Skeletal muscle tissue (tissue), 4 donors: ENCODE measurements around the gene APMAP. TPM values are rescaled to one million over a fixed set of nuclear protein-coding genes. Genes with fewer than 3 reads are reported as not detected.

Experiments used
- H3K27ac ChIP-seq: one replicate; pipeline ENCODE4 v1.7.0; 2013; ENCODE audit warnings: mild to moderate bottlenecking, low read depth, low read length, inconsistent platforms
- H3K27me3 ChIP-seq, 3 donors: one replicate each; pipeline ENCODE4 v1.7.0; 2013; ENCODE audit warnings: low read length in 3 of 3; ENCODE audit not compliant: control insufficient read depth in 3 of 3, insufficient read depth in 3 of 3
- H3K36me3 ChIP-seq, 3 donors: one replicate each; pipeline ENCODE4 v1.7.0; 2013; ENCODE audit warnings: low read length in 3 of 3; ENCODE audit not compliant: control insufficient read depth in 3 of 3, insufficient read depth in 3 of 3
- H3K4me1 ChIP-seq, 3 donors: one replicate each; pipeline ENCODE4 v1.7.0; 2013; ENCODE audit warnings: low read length in 3 of 3, mild to moderate bottlenecking in 3 of 3; ENCODE audit not compliant: control insufficient read depth in 3 of 3, insufficient read depth in 3 of 3
- H3K4me3 ChIP-seq, 3 donors: one replicate each; pipeline ENCODE4 v1.7.0; 2013; ENCODE audit warnings: low read length in 3 of 3
- H3K9ac ChIP-seq, 3 donors: one replicate each; pipeline ENCODE4 v1.7.0; 2013; ENCODE audit warnings: low read length in 3 of 3, mild to moderate bottlenecking in 3 of 3, moderate library complexity in 2 of 3, low read depth in 1 of 3
- H3K9me3 ChIP-seq, 3 donors: one replicate each; pipeline ENCODE4 v1.7.0; 2013; ENCODE audit warnings: low read length in 3 of 3; ENCODE audit not compliant: control insufficient read depth in 3 of 3
- total RNA-seq: library from RNA; depleted of rRNA; stranded (reverse); fragments of >200 nt; gene quantifications from one replicate; pipeline ENCODE4 v1.2.3, GENCODE V29; 2014
- donor health status: Osteomylitis.

Gene APMAP
- total RNA-seq, 1 donor from 2014 or later: 41.2 TPM

DNA sequence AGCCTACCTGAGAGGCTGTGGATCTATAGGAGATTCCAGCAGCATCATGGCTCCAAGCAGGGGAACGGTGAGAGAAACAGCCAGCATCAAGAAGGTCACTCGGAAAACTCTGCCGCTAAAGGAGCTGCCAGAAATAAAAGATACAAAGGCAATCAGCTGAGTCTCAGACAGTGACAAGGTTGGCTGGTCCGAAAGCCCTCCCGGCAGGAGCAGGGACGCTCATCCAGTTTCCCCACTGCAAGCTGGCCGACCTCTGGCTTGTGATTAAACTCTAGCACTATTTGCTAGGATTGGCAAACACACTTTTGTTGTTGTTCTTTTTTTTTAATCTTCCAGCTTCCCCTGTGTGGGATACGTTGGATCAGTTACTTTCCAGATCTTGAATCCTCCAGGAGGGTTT is 8.7 kb downstream of the APMAP start:
- no peaks in the 10 kb centered on the region for H3K27me3 ChIP-seq
- H3K9me3 ChIP-seq: no peaks in the 10 kb centered on the region
- H3K9ac ChIP-seq: no peak overlapping the region
- H3K36me3 ChIP-seq: peaks cover 6 to 15% (median 10%) of the 10 kb centered on the region in 3 donors
- H3K4me3 ChIP-seq: no peak overlapping the region
- peaks cover 18 to 39% (median 30%) of the 10 kb centered on the region in 3 donors for H3K4me1 ChIP-seq
- no peak overlapping the region for H3K27ac ChIP-seq

DNA sequence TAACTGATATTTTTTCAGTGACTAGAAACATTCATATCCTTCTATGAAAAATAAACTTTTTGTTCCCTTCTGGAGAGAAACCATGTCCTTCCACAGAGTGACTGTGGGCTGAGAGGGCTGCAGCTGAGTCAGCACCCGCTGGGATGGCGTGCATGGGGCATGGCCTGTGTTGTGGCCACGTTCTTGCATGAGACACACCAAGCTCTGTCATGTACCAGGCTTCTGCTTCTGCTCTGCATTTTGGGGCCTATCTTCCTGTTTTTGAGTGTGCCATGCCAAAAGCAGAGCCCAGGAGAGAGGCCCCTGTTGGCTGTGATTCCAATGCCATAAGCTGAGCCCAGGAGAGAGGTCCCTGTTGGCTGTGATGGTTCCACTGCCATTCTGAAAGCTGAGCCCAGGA is 10.8 kb downstream of the APMAP start:
- no peak overlapping the region for H3K27ac ChIP-seq
- H3K9me3 ChIP-seq: no peaks in the 10 kb centered on the region
- H3K36me3 ChIP-seq: peaks cover 9 to 18% (median 12%) of the 10 kb centered on the region in 3 donors
- H3K9ac ChIP-seq: no peak overlapping the region
- H3K27me3 ChIP-seq: no peaks in the 10 kb centered on the region
- no peak overlapping the region for H3K4me3 ChIP-seq
- peaks cover 16 to 30% (median 23%) of the 10 kb centered on the region in 3 donors for H3K4me1 ChIP-seq

DNA sequence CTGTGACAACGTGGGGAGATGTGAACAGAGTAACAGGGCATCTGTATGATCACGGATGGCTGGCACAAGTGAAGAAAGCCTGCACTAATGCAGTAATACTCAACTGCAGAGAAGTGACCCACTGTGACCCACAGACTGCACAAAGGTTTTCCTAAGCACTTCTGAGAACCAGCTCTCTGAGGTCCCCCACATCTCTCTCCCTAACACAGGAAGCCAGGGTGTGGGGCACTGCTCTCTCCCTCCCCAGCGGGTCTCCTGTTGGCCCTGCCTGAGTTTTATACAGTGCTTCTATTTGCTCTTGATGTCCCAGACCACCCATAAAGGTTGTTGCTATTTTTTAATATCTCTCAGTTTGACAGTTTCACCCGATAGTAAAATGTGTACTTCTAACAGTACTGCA is 11.3 kb downstream of the APMAP start:
- peaks cover 13 to 21% (median 14%) of the 10 kb centered on the region in 3 donors for H3K36me3 ChIP-seq
- peaks cover 11 to 25% (median 18%) of the 10 kb centered on the region in 3 donors for H3K4me1 ChIP-seq
- no peaks in the 10 kb centered on the region for H3K27me3 ChIP-seq
- H3K9ac ChIP-seq: no peak overlapping the region
- no peaks in the 10 kb centered on the region for H3K9me3 ChIP-seq
- no peak overlapping the region for H3K27ac ChIP-seq
- no peak overlapping the region for H3K4me3 ChIP-seq

DNA sequence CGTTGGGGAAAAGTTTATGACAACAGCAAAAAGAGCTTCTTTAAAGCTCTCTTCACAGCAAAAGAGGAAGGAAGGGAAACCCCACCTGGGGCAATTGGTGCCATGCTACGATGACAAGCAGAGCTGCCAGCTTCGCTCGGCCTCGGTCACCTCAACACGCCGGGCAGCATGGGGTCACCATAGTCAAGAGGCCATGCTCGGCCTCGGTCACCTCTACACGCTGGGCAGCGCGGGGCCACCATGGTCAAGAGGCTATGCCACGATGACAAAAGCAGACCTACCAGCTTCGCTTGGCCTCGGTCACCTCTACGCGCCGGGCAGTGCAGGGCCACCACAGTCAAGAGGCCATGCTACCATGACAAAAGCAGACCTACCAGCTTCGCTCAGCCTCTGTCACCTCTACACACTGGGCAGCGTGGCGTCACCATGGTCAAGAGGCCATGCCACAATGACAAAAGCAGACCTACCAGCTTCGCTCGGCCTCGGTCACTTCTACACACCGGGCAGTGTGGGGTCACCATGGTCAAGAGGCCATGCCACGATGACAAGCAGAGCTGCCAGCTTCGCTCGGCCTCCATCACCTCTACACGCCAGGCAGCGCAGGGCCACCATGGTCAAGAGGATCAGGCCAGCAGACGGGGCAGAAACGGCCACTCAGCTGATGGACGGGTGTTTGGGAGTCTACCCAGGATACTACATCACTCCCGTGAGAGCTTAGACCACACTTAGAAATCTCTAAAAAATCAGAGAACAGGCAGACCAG is 12.1 kb downstream of the APMAP start:
- Histone ChIP-seq H3K4me1 (peaks cover 3 to 17% (median 10%) of the 10 kb centered on the region in 3 donors), H3K36me3 (peaks cover 13 to 21% (median 14%) of the 10 kb centered on the region in 3 donors), H3K27ac (no peak overlapping the region)

DNA sequence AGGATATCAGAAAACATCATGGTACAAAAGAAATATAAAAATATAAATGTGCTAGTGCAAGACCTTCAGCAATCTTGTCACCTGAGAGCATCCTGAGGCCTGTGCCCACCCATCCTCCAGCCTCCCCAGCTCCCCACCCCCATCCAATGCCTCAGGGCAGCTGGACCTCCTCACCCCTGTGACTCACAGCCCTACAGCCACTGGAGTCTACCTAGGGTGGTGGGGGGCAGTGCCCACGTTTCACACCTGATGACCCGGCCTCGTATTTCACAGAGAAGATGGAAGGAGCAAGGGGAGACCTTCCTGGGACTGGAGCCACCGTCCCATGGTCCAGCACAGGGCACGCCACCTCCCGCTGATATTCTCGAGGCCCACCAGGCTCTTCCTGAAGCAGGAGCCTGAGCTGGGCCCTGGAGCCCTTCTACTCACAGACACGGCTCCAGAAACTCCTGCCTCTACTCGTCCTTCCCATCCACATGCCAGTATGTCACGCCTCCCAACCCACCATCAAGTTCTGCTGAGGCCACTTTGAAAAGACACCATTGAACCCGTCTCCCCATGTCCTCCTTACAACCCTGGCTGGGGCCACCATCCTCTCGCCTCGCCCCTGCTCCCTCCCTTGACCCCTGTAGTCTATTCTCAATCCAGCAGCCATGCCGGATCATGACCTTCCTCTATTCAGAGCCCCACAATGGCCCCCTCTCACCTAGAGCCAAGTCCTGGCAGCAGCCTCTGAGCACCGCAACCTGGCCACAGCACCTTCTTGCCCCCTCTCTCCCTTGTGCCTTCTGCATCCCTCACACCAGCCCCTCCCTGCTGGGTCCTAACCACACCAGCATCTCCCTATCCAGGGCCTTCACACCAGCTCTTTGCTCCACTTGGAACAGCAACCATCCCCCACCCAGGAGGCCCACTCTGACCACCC is 13.3 kb downstream of the APMAP start:
- H3K36me3 ChIP-seq: peaks cover 13 to 21% (median 14%) of the 10 kb centered on the region in 3 donors
- H3K27ac ChIP-seq: no peak overlapping the region
- H3K9ac ChIP-seq: no peak overlapping the region
- no peaks in the 10 kb centered on the region for H3K27me3 ChIP-seq
- no peak overlapping the region for H3K4me3 ChIP-seq
- no peaks in the 10 kb centered on the region for H3K9me3 ChIP-seq
- H3K4me1 ChIP-seq: peaks cover 0 to 9% (median 4%) of the 10 kb centered on the region in 3 donors

More for the DNA sequence above, 12.1 kb downstream of the APMAP start:
- Histone ChIP-seq H3K9me3 (no peaks in the 10 kb centered on the region), H3K4me3 (no peak overlapping the region), H3K27me3 (no peaks in the 10 kb centered on the region), H3K9ac (no peak overlapping the region)

DNA sequence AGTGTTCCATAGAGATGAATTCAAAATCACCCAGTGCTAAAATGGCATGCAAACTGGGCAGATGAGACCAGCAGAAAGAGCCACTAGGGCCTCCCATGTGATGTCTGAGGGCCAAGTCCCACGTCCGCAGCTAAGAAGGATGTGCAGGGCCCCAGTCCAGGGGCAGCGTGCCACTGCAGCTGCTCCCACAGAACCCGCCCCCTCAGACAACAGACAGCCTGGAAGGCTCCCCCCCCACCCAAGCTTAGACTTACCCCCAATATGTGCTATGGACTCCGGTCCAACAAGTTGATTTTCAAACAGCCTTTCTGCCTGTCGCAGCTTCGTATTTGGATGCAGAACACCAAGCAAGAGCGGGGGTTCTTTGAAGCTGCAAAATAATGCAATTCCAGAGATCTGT is 14.0 kb downstream of the APMAP start:
- H3K9me3 ChIP-seq: no peaks in the 10 kb centered on the region
- peaks cover 0 to 4% (median 2%) of the 10 kb centered on the region in 3 donors for H3K4me1 ChIP-seq
- no peak overlapping the region for H3K9ac ChIP-seq
- H3K36me3 ChIP-seq: peaks cover 13 to 25% (median 14%) of the 10 kb centered on the region in 3 donors
- H3K4me3 ChIP-seq: no peak overlapping the region
- no peaks in the 10 kb centered on the region for H3K27me3 ChIP-seq
- no peak overlapping the region for H3K27ac ChIP-seq

DNA sequence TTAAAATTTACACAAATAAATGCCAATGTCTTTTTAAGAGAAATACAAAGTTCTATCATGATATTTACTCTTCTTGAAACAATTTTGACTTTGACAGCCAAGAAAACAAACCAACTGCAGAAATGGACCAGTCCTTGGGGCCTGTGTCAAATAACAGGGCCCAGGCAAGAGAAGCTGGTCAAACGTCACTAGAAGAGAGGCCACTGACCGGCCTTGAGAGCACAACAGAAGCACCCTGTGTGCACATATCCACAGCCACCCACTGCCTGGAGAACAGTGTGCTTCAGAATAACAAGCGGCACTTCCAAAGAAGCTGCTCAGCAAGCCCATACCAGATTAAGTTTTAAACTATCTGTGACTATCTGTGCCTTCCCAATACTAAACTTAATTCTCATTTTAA is 14.8 kb downstream of the APMAP start:
- Histone ChIP-seq H3K4me1 (peaks cover 0 to 4% (median 2%) of the 10 kb centered on the region in 3 donors), H3K4me3 (no peak overlapping the region), H3K27me3 (no peaks in the 10 kb centered on the region), H3K9me3 (no peaks in the 10 kb centered on the region), H3K27ac (no peak overlapping the region), H3K9ac (no peak overlapping the region), H3K36me3 (peaks cover 17 to 27% (median 18%) of the 10 kb centered on the region in 3 donors)

DNA sequence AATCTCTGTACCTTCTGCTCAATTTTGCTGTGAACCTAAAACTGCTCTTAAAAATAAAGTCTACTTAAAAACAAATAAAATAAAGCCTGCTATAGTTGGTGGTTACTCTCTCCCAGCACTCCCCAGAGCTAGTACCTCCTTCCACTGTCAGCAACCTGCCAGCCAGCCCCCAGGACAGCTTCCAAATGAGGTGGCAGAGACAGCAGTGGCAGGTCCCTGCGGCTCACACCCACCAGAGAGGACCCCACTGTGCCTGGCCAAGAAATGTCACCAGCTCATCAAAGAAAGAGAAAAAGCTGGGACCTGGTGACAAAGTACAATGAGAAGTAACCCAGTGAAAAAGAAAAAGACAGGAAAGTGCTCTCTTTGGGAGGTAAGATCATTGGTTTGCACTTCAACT is 15.2 kb downstream of the APMAP start:
- Histone ChIP-seq H3K27me3 (no peaks in the 10 kb centered on the region), H3K4me3 (no peak overlapping the region), H3K4me1 (peaks cover 0 to 4% (median 2%) of the 10 kb centered on the region in 3 donors), H3K9me3 (no peaks in the 10 kb centered on the region), H3K36me3 (peaks cover 22 to 32% (median 23%) of the 10 kb centered on the region in 3 donors), H3K9ac (peak overlapping the region in 1 of 3 donors; percentile 26), H3K27ac (no peak overlapping the region)

DNA sequence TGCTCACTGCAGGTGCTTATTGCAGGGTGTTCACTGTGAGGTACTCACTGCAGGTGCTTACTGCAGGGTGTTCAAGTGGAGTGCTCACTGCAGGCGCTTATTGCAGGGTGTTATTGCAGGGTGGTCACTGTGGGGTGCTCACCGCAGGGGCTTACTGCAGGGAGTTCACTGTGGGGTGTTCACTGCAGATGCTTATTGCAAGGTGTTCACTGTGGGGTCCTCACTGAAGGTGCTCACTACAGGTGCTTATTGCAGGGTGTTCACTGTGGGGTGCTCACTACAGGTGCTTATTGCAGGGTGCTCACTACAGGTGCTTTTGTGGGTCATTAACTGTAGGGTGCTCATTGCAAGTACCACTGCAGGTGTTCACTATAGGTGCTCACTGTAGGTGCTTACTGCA is 20.2 kb downstream of the APMAP start:
- Histone ChIP-seq H3K36me3 (peaks cover 50 to 65% (median 61%) of the 10 kb centered on the region in 3 donors), H3K4me3 (no peak overlapping the region), H3K27ac (no peak overlapping the region)

More for the DNA sequence above, 20.2 kb downstream of the APMAP start:
- no peaks in the 10 kb centered on the region for H3K4me1 ChIP-seq
- no peak overlapping the region for H3K9ac ChIP-seq
- no peaks in the 10 kb centered on the region for H3K27me3 ChIP-seq
- H3K9me3 ChIP-seq: no peaks in the 10 kb centered on the region
